Measurements from ENCODE around the gene CCDC28B. TPM values are rescaled to one million over a fixed set of nuclear protein-coding genes. Genes with fewer than 3 reads are reported as not detected.

The CCDC28B gene
- total and polyA plus RNA-seq, 2 of the 13 experiments (the other 11 are each of a cell fraction or from before 2014, with no cell fraction given), result 2.6 to 3.5 TPM

GRCh38 chr1:32249831-32250525 lies 49.6 kb downstream of the CCDC28B start (continued):
- TF ChIP-seq ZNF329 (CRISPR knock-in tag; IDR thresholded peaks at IDR 0.05; ENCODE audit: low read depth) (no peak), MATR3 (CRISPR knock-in tag; IDR thresholded peaks at IDR 0.05) (no peak), ARID2 (CRISPR knock-in tag; IDR thresholded peaks at IDR 0.05; ENCODE audit: borderline replicate concordance) (0 out of 2 replicates have a peak, but pooled peaks have one; percentile 50), HOXA3 (CRISPR knock-in tag; IDR thresholded peaks at IDR 0.05) (peak; percentile 72), EED (CRISPR knock-in tag; IDR thresholded peaks at IDR 0.05) (no peak), TBP (CRISPR knock-in tag; IDR thresholded peaks at IDR 0.05) (no peak), NFATC3 (CRISPR knock-in tag; IDR thresholded peaks at IDR 0.05) (no peak), ZBTB34 (CRISPR knock-in tag; IDR thresholded peaks at IDR 0.05) (peak; percentile 65; the same call in 1 of the 2 replicates), ZNF318 (CRISPR knock-in tag; IDR thresholded peaks at IDR 0.05) (no peak), ZNF33A (CRISPR knock-in tag; IDR thresholded peaks at IDR 0.05; ENCODE audit: borderline replicate concordance) (no peak), GLI4 (CRISPR knock-in tag; IDR thresholded peaks at IDR 0.05; ENCODE audit: borderline replicate concordance) (no peak), PHF5A (CRISPR knock-in tag; IDR thresholded peaks at IDR 0.05; ENCODE audit: low read depth, unreplicated experiment) (no peak), ZNF367 (CRISPR knock-in tag; IDR thresholded peaks at IDR 0.05; ENCODE audit: borderline replicate concordance) (no peak), HOXA7 (CRISPR knock-in tag; IDR thresholded peaks at IDR 0.05) (no peak), RBFOX2 (IDR thresholded peaks at IDR 0.05; ENCODE audit: low read depth, low read length) (no peak)
- TF ChIP-seq, protein P1, sequence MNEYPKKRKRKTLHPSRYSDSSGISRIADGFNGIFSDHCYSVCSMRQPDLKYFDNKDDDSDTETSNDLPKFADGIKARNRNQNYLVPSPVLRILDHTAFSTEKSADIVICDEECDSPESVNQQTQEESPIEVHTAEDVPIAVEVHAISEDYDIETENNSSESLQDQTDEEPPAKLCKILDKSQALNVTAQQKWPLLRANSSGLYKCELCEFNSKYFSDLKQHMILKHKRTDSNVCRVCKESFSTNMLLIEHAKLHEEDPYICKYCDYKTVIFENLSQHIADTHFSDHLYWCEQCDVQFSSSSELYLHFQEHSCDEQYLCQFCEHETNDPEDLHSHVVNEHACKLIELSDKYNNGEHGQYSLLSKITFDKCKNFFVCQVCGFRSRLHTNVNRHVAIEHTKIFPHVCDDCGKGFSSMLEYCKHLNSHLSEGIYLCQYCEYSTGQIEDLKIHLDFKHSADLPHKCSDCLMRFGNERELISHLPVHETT (CRISPR knock-in tag; conservative IDR thresholded peaks at IDR 0.05), result no peak
- TF ChIP-seq, protein P2, sequence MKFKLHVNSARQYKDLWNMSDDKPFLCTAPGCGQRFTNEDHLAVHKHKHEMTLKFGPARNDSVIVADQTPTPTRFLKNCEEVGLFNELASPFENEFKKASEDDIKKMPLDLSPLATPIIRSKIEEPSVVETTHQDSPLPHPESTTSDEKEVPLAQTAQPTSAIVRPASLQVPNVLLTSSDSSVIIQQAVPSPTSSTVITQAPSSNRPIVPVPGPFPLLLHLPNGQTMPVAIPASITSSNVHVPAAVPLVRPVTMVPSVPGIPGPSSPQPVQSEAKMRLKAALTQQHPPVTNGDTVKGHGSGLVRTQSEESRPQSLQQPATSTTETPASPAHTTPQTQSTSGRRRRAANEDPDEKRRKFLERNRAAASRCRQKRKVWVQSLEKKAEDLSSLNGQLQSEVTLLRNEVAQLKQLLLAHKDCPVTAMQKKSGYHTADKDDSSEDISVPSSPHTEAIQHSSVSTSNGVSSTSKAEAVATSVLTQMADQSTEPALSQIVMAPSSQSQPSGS (CRISPR knock-in tag; IDR thresholded peaks at IDR 0.05), result peak; percentile 74
